Measurements from ENCODE around the gene LIMS2. TPM values are rescaled to one million over a fixed set of nuclear protein-coding genes. Genes with fewer than 3 reads are reported as not detected.

Gene LIMS2
- total and polyA plus RNA-seq, 12 donors = 148 to 687 (median 160) TPM

DNA sequence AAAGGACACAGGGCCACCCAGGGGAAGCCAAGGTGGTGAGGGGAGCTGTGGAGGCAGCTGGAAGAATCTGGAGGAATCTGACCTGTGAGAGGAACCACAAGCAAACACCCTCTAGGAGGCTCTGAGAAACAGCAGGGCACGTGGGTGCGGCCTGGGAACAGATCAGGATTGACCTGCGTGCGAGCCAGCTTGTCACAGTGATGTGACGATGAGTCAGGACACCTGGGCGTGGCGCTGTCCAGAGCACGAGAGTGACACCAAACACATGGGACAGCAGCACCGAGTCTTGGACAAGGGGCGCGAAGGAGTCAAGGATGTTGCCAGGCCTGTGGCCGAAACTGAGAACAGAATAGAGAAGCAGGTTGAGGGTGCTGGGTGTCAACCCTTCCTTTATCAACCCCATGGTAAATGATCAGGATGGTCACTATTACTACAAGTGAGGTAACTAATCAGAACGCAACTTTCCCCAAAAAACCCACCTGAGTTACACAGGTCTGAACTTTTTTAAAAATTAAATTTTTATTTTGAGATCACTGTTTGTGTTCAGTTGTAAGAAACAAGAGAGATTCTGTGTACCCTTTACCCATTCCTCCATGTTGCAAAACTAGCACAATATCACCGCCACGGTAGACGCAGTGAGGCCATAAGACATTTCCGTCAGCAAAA lies 25.3 kb upstream of the LIMS2 start:
- DNase-seq (peak; percentile 55 to 62), ATAC-seq (peak in 7 of 8 donors; percentile 9 to 51 (median 42))
- Histone ChIP-seq H3K27me3 (no peaks in the 10 kb centered on the region), H3K27ac (peak overlapping the region; percentile 78 to 100 (median 95)), H3K4me3 (peak overlapping the region; percentile 33 to 89 (median 61)), H3K9me3 (no peaks in the 10 kb centered on the region), H3K4me1 (peaks cover 2 to 53% (median 43%) of the 10 kb centered on the region in 9 donors), H3K36me3 (peaks cover 0 to 26% (median 4%) of the 10 kb centered on the region in 9 donors)
- intact Hi-C loops (cut with DNase I) = loop anchor here in 6 of 10 donors (2.0 to 10.0 kb wide), 7 partner anchors 104 to 176 kb away; partner anchors contain the start of genes IWS1 (in 5 of the 6) and WDR33 (in 3 of the 6)
- TF ChIP-seq, protein P1, sequence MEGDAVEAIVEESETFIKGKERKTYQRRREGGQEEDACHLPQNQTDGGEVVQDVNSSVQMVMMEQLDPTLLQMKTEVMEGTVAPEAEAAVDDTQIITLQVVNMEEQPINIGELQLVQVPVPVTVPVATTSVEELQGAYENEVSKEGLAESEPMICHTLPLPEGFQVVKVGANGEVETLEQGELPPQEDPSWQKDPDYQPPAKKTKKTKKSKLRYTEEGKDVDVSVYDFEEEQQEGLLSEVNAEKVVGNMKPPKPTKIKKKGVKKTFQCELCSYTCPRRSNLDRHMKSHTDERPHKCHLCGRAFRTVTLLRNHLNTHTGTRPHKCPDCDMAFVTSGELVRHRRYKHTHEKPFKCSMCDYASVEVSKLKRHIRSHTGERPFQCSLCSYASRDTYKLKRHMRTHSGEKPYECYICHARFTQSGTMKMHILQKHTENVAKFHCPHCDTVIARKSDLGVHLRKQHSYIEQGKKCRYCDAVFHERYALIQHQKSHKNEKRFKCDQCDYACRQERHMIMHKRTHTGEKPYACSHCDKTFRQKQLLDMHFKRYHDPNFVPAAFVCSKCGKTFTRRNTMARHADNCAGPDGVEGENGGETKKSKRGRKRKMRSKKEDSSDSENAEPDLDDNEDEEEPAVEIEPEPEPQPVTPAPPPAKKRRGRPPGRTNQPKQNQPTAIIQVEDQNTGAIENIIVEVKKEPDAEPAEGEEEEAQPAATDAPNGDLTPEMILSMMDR (IDR thresholded peaks at IDR 0.05) = no peak
- WGBS, 2 donors = 46 to 50% methylated on average over 17 of the region's 17 CpGs

DNA sequence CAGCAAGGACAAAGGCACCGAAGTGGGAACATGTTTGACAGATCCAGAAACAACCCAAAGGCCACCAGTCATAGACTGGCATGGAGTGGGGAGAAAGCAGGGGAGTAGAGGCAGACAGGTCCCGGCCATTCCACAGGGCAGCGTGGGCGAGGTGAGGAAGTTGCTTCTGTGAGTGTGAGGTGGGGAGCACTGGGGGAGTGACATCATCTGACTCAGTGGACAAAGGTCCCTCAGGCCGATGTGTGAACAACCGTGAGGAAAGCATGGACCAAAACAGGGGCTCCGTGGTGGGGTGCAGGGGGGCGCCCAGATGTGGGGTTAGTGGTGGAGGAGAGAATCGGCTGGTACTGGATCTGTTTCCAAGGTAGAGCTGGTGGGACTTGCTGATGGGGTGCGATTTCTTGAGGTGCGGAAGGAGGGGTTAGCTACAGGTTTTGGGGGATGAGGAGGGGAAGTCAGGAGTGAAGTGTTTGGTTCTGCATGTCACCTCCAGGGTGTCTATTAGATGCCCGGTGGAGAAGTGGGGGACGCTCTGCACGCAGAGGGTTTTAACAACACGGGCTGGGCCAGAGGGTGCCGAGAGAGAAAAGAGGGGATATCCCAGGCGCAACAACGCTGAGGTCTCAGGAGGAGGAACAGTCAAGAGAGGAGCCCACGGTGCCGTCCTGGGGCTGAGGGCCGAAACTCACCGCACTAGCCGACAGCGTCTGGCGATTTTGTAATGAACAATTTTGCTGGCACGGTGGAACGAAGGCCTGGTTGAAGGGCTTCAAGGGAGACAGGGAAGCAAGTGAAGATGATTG lies 23.4 kb upstream of the LIMS2 start:
- H3K27me3 ChIP-seq = peaks cover 0 to 5% (median 0%) of the 10 kb centered on the region in 7 donors
- H3K4me3 ChIP-seq = no peak overlapping the region
- H3K9me3 ChIP-seq = no peaks in the 10 kb centered on the region
- intact Hi-C loops (cut with DNase I) = loop anchor here in 7 of 10 donors (5.0 to 10.0 kb wide), 6 partner anchors 41 to 181 kb away; partner anchors contain the start of gene GPR17 (in 2 of the 7)
- ATAC-seq = no peak
- TF ChIP-seq, protein P1 (IDR thresholded peaks at IDR 0.05) = no peak
- peaks cover 2 to 43% (median 28%) of the 10 kb centered on the region in 9 donors for H3K4me1 ChIP-seq
- no peak overlapping the region for H3K27ac ChIP-seq
- no peak for DNase-seq
- H3K36me3 ChIP-seq = peaks cover 0 to 9% (median 0%) of the 10 kb centered on the region in 9 donors
- 96 to 97% methylated on average over 27 of the region's 27 CpGs for WGBS, 2 donors

DNA sequence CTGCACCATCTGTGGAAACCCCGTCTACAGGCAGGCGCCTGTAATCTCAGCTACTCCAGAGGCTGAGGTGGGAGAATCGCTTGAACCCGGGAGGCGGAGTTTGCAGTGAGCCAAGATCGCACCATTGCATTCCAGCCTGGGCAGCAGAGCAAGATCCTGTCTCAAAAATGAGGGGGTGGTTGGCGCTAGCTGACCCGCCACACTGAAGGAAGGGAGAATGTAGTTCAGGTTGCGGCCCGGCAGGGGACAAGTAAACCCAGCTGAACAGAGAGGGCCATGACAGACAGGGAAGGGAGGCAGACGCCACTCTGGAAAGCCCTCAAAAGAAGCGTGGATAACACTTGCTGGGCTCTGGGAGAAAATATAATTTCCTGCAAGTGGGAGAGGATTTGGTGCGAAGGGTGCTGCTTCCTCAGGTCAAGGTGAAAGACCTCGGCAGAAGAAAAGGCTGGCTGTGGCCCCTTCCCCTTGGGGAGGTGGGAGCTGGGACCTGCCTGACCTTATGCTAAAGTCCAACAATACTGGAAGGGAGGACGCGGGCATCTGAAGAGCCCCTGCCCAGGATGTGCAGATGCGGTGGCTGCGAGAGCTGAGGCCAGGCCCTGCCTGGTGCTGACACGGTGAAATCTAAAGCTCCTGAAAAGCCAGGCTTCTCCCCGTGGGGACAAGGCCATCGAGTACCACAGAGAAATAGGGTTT lies 22.3 kb upstream of the LIMS2 start:
- TF ChIP-seq, protein P1 (IDR thresholded peaks at IDR 0.05) = no peak
- H3K27ac ChIP-seq = no peak overlapping the region
- WGBS, 2 donors = 96% methylated on average over 21 of the region's 21 CpGs
- intact Hi-C loops (cut with DNase I) = loop anchor here in 7 of 10 donors (5.0 to 10.0 kb wide), 6 partner anchors 40 to 180 kb away; partner anchors contain the start of gene GPR17 (in 2 of the 7)
- no peaks in the 10 kb centered on the region for H3K36me3 ChIP-seq
- DNase-seq (no peak), ATAC-seq (no peak)
- H3K4me3 ChIP-seq = no peak overlapping the region
- H3K9me3 ChIP-seq = no peaks in the 10 kb centered on the region
- H3K4me1 ChIP-seq = peaks cover 2 to 32% (median 17%) of the 10 kb centered on the region in 9 donors
- peaks cover 0 to 5% (median 0%) of the 10 kb centered on the region in 7 donors for H3K27me3 ChIP-seq

All from heart right ventricle (tissue), 16 donors.